Bronchial epithelial cell (primary cell): ENCODE measurements around the gene MUC5AC. TPM values are rescaled to one million over a fixed set of nuclear protein-coding genes. Genes with fewer than 3 reads are reported as not detected.
"Not testable (repeated sequence)": the region's sequence is repeated elsewhere in the genome, so short reads cannot be mapped to it uniquely, and the experiment has no call there.

Experiments
- DNase-seq: peaks from one replicate; pipeline ENCODE4 v3.0.0-alpha.2; 2010; ENCODE audit warnings: low read depth
- FAIRE-seq: peaks from 2 replicates; lab custom pipeline; 2011; peaks lifted over from hg19 to GRCh38; lab: Jason Lieb, UNC
- H3K27me3 ChIP-seq: 2 replicates; pipeline ENCODE4 v1.5.1; 2011; ENCODE audit warnings: low read length; ENCODE audit not compliant: control insufficient read depth, insufficient read depth
- H3K36me3 ChIP-seq: 2 replicates; pipeline ENCODE4 v1.5.1; 2011; ENCODE audit warnings: low read length; ENCODE audit not compliant: control insufficient read depth, insufficient read depth
- H3K4me3 ChIP-seq: 2 replicates; pipeline ENCODE4 v1.5.1; 2011; ENCODE audit warnings: mild to moderate bottlenecking, low read depth, low read length, control low read depth
- total RNA-seq: library from RNA; depleted of rRNA; stranded (reverse); fragments of >200 nt; gene quantifications from 2 replicates; pipeline ENCODE4 v1.2.1, GENCODE V29; 2014

The MUC5AC gene
- total RNA-seq, 1 donor from 2014 or later, result under 0.01 TPM

GRCh38 chr11:1246301-1246700 is 88.5 kb downstream of the MUC5AC start:
- peak; percentile 84 for FAIRE-seq
- DNase-seq, H3K27me3 ChIP-seq, H3K36me3 ChIP-seq, H3K4me3 ChIP-seq: not testable (repeated sequence)

- not testable (repeated sequence) for FAIRE-seq, DNase-seq, H3K27me3 ChIP-seq
Observed at GRCh38 chr11:1247026-1247425, 89.3 kb downstream of the MUC5AC start.

GRCh38 chr11:1248951-1249350 is 91.2 kb downstream of the MUC5AC start:
- not testable (repeated sequence) for H3K36me3 ChIP-seq, H3K27me3 ChIP-seq, FAIRE-seq, H3K4me3 ChIP-seq, DNase-seq

More at GRCh38 chr11:1247026-1247425, 89.3 kb downstream of the MUC5AC start:
- not testable (repeated sequence) for H3K4me3 ChIP-seq, H3K36me3 ChIP-seq

- not testable (repeated sequence) for H3K27me3 ChIP-seq, H3K4me3 ChIP-seq, FAIRE-seq, H3K36me3 ChIP-seq, DNase-seq
Observed at GRCh38 chr11:1250411-1250810, 92.7 kb downstream of the MUC5AC start.

Other genes with a start within 250 kb of the MUC5AC start
- 34.1 and 42.6 TPM in 2 replicates for gene CHID1, start 247.1 kb upstream of the MUC5AC start, total RNA-seq
- 9.5 and 17.8 TPM in 2 replicates for gene AP2A2, start 232.1 kb upstream of the MUC5AC start, total RNA-seq
- gene MUC6, start 121.2 kb upstream of the MUC5AC start, total RNA-seq, result under 0.01 TPM in 1 of 2 replicates, not detected in the other
- not detected in 2 replicates for gene MUC2, start 83.1 kb upstream of the MUC5AC start, total RNA-seq
- gene MUC5B, start 65.1 kb downstream of the MUC5AC start, total RNA-seq, result not detected in 2 replicates
- gene TOLLIP, start 151.7 kb downstream of the MUC5AC start, total RNA-seq, result 43.4 and 55.0 TPM in 2 replicates
- 0.38 TPM in 1 of 2 replicates, not detected in the other for gene BRSK2, start 232.0 kb downstream of the MUC5AC start, total RNA-seq